Ishikawa (cell line): ENCODE measurements around the gene FARS2.

Experiments used
- EP300 ChIP-seq: IDR thresholded peaks from 2 replicates; pipeline ENCODE4 v1.6.1; 2012; ENCODE audit warnings: borderline replicate concordance
- TAF1 ChIP-seq: IDR thresholded peaks from 2 replicates; pipeline ENCODE4 v1.6.1; 2012; ENCODE audit warnings: low read depth, mild to moderate bottlenecking
- TEAD4 ChIP-seq: IDR thresholded peaks from 2 replicates; pipeline ENCODE4 v1.6.1; 2012

DNA sequence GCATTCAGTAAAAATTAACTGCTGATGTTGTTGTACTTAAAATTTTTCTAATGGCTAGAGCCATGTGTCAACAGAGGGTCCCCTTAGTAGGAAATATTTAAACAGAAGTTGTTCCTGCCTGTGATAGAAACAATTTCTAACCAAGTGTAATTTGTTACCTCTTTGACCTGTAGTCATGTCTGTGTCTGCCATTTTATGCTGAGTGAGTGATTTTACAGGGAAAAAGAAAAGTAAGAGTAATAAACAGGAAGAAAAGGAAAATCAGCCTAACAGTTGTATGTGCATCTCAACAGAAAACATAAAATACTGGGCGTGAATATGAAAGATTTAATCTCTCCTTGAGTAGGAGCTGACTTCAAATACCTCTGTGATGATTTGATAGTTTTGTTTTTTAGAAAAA lies 172.0 kb downstream of the FARS2 start:
- no peak for TF ChIP-seq TEAD4
- TF ChIP-seq EP300: no peak
- no peak for TF ChIP-seq TAF1
